ENCODE results near the gene BMPR1B.

Gene BMPR1B

DNA sequence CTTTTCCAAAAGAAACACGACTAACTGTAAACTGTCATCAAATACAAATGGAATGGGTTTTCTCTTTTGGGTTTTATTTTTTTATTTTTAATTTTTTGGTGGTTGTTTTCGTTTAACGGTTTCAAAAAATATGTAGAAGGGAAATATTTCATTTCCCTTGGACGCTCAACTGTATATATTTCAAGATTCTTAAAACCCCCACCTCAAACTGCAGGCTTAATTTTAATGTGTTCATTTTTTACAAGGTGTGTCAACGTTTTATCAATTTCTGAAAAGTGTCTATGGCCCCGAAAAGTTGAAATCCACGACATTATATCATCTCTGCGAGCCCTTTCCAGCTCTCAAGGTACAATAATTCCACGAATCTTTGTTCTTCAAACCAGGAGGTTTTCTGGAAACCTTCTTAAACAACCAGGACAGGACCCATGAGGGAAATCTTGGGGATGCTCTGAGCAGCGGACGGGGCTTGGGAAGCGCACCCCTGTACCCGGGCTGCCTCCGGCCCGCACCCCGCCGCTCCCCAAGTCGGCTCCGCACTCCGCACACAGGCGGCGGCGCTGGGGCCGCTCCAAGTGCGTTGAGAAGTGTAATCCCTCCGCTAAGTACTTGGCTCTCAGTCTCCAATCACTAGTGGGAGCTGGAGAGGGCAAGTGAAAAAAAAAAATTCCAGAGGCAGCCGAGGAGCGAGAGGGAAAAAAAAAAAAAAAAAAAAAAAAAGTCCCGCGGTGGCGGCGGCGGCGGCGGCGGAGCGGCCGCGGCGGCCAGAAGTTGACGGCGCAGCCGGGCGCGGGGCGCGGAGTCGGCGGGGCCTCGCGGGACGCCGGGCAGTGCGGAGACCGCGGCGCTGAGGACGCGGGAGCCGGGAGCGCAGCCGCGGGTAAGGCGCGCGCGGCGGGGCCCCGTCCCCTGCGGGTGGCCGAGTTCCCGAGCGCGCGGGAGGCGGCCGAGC is at the start of gene BMPR1B:
BMPR1B (plus strand) TSS at position 764 of the 949 bp plus-strand sequence. CDS start 346,470 bp downstream, outside the sequence.
- peak within 1 kb of the TSS; percentile 60 for H3K4me3 ChIP-seq (ENCODE audit: low read depth, low read length)

- H3K4me3 ChIP-seq (ENCODE audit: low read depth, low read length), result no peak overlapping the region
These were observed 46.1 kb upstream of the BMPR1B start for GRCh38 chr4:94711635-94712034.

DNA sequence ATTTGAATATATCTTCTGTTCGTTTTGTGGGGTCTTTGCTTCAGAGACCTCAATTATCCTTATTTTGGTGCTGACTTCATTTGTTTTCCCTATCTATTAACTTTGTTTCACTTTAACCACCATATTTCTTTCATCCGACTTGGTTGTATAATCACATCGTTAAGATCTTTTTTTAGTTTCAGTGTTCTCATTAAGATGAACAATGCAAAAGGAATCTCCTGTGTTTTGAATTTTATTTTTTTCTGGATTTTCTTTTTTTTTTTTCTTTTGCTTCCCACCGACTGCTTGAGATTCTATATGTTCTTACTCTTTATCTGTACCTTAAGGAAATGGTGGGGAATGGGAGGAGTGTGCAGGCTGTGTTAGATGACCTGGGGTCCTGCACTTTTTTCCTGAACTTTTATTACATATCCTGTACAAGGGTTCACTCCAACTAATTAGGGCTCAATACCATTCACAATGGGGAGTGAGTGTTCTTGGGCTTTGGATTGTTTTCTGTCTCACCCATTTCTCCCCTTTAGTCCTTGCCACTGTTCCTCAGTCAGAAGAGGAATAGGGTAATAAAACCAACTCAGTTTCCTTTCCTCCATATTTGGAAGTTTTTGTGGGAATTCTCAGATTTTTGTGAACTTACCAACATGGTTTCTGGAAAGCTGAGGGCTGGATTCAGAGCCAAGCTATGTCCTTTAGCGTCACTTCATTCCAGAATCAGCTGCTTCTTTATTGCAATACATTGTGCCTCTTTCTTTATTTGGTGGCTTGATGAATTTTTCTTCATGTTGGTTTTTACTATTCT is 43.2 kb upstream of the BMPR1B start:
- H3K4me3 ChIP-seq (ENCODE audit: low read depth, low read length), result no peak overlapping the region

- no peak overlapping the region for H3K4me3 ChIP-seq (ENCODE audit: low read depth, low read length)
These were observed 42.0 kb upstream of the BMPR1B start for GRCh38 chr4:94715726-94716125.

DNA sequence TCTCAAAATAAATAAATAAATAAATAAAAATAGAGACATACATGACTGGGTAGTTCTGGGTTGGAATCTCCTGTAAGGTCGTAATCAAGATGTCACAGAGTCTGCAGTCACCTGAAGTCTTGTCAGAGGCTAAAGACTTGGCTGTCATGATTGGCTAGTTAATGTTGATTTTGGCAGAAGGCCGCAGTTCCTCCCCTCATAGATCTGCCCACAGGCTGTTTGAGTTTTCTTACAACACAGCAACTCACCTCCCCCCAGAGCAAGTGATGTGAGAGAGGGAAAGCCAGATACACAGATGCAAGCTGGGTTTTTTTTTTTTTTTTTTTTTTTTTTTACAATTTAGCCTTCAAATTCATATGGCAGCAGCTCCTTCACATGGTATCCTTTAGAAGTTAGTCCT is 36.4 kb upstream of the BMPR1B start:
- H3K4me3 ChIP-seq (ENCODE audit: low read depth, low read length), result no peak overlapping the region

GRCh38 chr4:94722270-94722669 is 35.5 kb upstream of the BMPR1B start:
- H3K4me3 ChIP-seq (ENCODE audit: low read depth, low read length), result no peak overlapping the region

DNA sequence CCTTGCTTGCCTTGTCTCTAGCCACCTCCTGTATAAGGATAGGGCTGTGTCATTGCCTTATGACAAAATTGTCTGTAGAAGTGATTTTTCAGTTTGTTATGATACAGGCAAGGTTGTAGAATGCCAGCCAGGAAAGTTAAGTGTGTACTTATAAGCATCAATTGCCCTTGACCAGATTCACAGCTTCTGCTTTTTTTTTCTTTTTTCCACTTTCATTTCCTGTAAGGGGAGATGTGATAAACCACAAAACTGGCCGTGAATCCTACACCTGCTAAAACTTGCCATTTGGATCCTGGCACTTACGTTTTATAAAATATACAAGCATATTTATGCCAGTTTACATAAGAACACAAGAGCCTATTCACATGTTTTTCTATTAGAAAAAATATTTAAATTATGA is 35.0 kb upstream of the BMPR1B start:
- H3K4me3 ChIP-seq (ENCODE audit: low read depth, low read length), result no peak overlapping the region

DNA sequence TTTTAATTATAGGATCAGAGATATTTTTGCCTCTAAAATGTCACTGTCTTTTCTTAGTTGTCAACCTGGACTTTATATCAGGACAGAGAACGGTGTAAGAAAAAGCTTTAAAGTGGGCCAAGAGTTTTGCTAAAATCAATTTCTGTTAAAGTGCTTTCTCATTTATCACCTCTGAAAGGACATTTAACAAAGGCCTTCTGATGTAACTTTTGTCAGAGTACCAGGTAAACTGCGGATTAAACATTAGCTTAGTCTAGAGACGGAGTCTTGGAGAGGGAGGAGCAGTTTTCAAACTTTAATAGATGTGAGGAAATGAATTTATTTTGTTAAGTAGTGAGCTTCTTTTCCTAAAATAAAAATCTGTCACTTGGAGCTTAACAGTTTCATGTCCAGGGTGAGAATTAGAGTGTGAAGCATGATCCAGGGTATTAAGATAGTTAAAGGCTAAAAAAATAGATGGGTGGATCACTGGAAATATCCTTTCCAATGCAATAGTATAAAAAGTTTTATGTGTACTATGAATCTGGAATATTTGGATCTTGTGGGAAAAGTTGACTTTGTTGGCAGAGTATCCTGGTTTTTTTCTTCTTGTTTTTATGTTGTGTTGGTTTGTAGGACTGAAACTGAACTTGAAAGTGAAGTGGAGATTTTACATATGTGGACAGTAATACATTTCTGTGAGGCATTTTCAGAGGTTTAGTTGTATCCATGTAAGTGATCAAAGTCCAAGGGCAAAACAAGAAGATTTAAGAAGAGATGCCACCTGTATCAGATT is 33.6 kb upstream of the BMPR1B start:
- H3K4me3 ChIP-seq (ENCODE audit: low read depth, low read length), result no peak overlapping the region

DNA sequence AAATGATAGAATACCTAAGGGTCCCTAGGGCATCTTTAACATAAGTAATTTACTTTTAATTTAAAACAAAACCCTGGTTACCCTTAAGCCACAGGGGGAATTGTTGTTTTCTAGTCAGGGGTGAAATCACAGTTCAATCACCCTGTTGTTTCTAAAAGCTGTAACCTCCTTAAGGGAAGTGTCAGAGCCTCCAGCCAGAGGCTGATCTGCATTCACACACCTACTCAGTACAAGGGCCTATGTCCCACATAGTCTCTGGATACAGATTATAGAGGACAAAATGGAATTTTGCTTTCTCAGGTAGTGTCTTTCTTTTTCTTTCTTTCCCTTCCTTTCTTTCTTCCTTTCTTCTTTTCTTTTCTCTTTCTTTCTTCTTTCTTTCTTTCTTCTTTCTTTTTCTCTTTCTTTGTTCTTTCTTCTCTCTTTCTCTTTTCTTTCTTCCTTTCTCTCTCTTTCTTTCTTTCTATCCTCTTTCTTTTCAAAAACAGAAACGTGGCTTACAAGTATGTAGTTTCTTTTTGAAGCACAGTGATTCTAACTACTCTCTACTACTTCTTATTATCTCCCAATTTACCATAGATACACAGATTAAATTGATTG is 31.1 kb upstream of the BMPR1B start:
- H3K4me3 ChIP-seq (ENCODE audit: low read depth, low read length), result no peak overlapping the region

DNA sequence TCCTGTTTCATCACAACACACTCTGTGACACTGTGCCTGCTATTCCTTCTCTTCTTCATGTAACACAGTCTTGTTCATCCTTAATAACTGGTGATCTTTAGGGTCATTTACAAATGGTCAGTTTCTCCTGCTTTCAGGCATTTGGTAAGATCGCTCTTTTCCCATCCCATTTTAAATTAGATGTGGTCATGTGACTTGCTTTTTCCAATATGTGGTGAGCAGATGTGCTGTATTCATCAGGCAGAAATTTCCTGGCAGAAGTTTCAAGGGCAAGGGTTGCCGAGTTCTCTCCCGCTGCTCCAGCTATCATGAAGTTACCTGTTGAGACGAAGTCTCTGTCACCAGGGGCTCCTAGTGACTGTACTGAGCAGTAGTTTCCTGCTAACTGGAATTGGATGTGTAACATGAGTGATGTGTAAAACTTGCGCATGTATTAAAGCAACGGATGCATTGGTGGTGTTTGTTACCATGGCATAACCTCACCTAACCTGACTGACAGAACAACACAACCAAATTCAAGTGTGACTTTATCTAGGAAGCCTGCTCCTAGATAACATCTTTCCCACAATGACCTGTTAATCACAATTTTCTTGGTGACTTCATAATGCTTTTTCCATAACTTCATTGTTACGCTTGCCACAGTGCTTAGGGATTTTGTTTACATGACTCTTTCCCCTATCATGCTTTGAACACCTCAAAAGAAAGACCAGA is 29.5 kb upstream of the BMPR1B start:
- H3K4me3 ChIP-seq (ENCODE audit: low read depth, low read length), result no peak overlapping the region

DNA sequence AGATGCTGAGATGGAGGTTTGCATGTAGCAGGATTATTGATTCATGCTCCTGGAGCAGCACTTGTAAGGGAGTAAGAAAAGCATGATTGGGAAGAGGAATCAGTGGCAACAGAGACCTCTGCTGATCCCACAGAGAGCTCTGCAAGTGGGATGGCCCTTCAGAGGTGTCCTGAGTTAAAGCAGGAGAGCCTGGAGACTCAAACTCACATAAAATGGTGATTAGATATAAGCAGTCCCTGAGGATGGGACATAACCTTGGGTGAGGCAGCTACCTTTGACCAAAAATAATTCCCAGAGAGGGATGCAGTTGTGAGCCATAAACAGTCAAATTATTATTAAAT is 25.4 kb upstream of the BMPR1B start:
- no peak overlapping the region for H3K4me3 ChIP-seq (ENCODE audit: low read depth, low read length)

DNA sequence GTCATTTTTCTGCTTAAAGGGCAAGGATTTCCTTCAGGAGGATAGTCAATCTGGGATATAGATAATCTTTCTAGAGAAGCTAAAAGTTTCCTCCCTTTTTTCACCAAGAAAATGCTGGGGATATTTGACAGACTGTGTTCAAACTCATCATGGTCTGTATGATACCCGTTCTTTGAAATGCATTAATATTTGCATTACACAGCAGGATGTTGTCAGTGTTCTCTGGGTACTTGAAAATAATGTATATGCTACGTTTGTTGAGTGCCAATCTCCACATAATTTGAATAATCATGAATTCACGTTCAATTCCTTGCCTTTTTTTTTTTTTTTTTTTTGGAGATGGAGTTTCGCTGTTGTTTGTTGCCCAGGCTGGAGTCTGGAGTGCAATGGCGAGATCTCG is 18.0 kb upstream of the BMPR1B start:
- H3K4me3 ChIP-seq (ENCODE audit: low read depth, low read length), result no peak overlapping the region

DNA sequence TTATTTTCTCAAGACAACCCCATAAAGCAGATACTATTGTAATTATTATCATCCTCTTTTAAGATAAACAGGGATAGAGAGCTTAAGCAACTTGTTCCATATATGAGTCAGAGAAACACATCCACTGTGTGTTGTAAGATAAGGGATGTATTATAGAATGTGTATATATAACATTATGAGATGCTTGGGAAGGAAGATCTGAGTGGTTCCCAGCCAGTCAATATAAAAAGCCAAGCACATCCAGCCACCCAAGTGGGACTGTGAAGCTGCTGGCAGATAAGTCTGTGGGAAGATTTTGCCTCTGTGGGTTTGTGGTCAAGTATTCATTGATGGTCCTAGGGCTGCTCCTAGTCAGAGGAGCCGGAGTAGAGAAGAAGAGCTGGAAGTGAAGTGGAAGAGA is 16.5 kb upstream of the BMPR1B start:
- H3K4me3 ChIP-seq (ENCODE audit: low read depth, low read length), result no peak overlapping the region

DNA sequence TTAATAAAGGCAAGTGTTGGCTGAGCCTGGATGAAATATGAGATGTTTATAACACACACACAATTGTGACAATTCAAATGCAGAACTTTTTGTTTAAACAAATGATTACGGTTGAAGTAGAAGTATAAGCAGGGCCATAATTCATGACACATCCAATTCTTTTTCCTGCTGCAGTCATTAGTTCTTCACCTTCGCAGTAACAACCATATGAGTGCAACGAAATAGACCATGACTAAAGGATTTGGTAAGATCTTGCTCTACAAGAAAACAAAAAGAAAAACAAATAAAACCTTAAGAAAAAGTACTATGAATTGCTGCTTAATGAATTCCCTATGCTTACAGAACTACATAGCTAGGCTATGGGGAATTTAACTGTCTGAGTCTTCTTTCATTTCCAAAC is 13.9 kb upstream of the BMPR1B start:
- H3K4me3 ChIP-seq (ENCODE audit: low read depth, low read length), result no peak overlapping the region

DNA sequence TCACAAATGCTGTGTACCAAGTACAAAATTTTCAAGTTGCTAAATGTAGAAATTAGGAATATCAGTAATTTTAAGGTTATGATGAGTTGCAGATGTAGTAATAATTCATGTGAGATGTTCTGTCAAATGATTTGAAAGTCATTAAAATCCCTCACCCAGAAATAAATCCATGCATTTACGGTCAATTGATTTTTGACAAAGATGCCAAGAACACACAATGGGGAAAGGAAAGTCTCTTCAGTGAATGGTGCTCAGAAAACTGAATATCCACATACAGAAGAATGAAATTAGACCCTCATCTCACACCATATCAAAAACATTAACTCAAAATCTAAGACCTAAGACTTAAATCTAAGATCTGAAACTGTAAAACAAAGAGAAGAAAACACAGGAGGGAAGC is 12.9 kb upstream of the BMPR1B start:
- no peak overlapping the region for H3K4me3 ChIP-seq (ENCODE audit: low read depth, low read length)

DNA sequence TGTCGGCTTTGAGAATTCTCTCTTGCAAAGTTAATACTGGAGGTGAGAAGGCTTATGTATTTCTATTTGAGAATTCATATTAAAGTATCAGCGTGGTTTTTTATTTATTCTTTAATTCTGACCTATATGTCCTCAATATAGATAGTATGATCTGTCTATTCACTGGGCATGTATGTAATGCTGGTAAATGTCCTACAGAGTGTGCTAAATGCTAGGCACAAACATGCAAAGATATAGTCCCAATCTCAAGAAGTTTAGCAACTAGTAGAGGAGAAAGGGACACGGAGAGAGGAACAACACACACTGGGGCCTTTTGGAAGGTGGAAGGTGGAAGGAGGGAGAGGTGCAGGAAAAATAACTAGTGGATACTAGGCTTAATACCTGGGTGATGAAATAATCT is 11.0 kb upstream of the BMPR1B start:
- H3K4me3 ChIP-seq (ENCODE audit: low read depth, low read length), result no peak overlapping the region

DNA sequence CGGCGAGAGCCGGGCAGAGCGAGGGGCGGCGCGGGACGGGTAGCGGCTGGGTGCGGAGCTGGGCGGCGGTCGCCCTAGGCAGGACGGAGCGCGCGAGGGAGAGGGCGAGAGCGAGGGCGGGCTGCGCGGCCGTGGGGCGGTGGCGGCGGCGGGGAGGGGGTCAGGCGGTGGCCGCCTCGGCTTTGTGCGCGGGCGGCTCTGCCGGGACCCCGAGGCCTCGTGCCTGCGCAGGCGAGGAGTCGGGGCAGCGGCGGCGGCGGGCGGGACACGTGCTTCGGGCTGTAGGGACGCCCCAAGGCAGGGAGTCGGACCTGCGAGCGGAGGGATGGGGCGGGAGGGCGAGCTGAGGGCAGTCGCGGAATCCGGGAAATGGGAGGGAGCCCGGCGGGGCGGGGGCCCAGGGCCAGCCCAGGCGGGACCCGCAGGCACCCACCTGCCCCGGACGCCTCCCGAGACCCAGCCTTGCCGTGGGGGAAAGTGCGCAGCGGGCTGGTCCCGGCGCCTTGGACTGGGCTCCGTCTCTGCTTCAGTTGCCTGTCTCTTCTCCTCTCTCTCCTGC is 465 bp downstream of the BMPR1B start:
- H3K4me3 ChIP-seq (ENCODE audit: low read depth, low read length), result peak overlapping the region; percentile 60

DNA sequence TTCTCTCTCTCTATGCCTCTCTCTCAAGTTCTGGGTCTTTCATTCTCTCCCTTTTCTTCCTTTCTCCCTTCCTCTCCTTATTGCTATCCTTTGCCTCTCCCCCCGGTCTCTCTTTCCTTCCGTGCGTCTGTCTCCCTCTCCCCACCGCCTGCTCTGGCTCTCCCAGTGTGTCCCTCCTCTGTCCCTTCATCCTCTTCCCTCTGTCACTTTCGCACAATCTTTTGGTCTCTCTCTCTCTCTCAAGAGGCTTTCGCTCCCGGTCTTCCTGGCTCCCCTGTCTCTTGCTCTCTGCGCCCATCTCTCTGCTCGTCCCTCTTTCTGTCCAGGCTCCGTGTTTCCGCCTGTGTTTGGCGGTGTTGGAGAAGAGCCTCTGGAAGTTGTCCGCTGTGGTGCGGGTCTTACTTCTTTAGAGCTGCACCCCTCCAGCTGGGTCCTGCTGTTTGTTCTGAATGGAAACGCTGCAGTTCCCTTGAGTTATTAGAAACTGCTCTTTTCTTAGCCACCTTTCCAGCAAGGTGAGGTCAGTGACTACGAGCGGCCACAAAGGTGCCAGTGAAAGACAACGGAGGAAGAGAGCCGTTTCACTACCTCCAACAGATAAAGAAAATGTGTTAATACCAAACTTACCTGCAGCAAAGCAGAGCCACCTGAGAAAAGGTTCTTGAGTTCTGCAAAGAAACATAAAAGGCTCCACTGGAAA is 1.1 kb downstream of the BMPR1B start:
- H3K4me3 ChIP-seq (ENCODE audit: low read depth, low read length), result peak overlapping the region; percentile 60

DNA sequence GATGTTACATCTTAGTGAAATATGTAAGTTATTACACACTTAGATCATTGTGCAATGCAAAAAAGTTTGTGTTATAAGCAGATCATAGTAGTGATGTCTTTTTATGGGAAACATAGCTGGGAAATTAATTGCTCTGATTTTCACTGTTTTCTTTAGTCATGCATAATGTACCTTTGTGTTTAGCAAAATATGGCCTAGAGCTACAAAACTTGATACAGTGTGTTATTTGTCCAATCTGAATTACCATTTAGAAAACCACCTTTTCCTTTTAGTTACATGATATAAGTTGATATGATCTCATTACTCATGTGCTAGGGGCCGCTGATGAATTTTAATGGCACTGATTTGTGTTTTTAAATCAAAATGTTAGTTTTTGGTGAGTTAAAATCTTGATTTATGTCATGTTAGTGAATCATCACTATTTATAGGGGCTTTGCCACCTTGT is 2.0 kb downstream of the BMPR1B start:
- H3K4me3 ChIP-seq (ENCODE audit: low read depth, low read length), result no peak overlapping the region

All from iPS-11a (cell line).